ENCODE measurements around the gene MSGN1.

- TF ChIP-seq CTCF (IDR thresholded peaks at IDR 0.05) (no peak), POLR2A (IDR thresholded peaks at IDR 0.05) (no peak), POLR2AphosphoS5 (IDR thresholded peaks at IDR 0.05) (no peak)
Observed at GRCh38 chr2:17799301-17800120, 16.7 kb upstream of the MSGN1 start.
